IMR-90 (cell line): ENCODE data around the gene SOST. TPM values are rescaled to one million over a fixed set of nuclear protein-coding genes. Genes with fewer than 3 reads are reported as not detected.

Experiments
- ATAC-seq: fragments of 200-7000 bp; cut with Tn5 transposase; 2 replicates; pipeline ENCODE4 v1.9.1; 2020; ENCODE audit warnings: low read depth, mild to moderate bottlenecking, moderate library complexity
- BruUV-seq: library from RNA; stranded (reverse); fragments of 400-500 nt; replicated peaks from 2 replicates; lab custom pipeline; 2021; lab: Mats Ljungman, UMichigan
- CTCF ChIA-PET: fragments of 300-600 bp; formaldehyde crosslinking; extraction: SDS; loops from one replicate; lab custom pipeline; 2021; ENCODE audit warnings: antibody characterized with exemption; lab: Yijun Ruan, JAX
- POLR2A ChIA-PET: fragments of 300-600 bp; sonication (Branson Sonifier 250); formaldehyde crosslinking; loops from one replicate; lab custom pipeline; 2022; ENCODE audit warnings: antibody characterized with exemption; ENCODE audit not compliant: unreplicated experiment; lab: Charles Lee
- DNase-seq: peaks from one replicate; pipeline ENCODE4 v3.0.0; 2013
- H2AFZ ChIP-seq: replicated peaks from 2 replicates; pipeline ENCODE3; 2013; ENCODE audit warnings: low read length, mild to moderate bottlenecking; ENCODE audit not compliant: poor library complexity
- H2AK5ac ChIP-seq: 2 replicates; pipeline ENCODE4 v1.6.1; 2013; ENCODE audit warnings: low read depth, low read length, inconsistent platforms
- H2AK9ac ChIP-seq: replicated peaks from 2 replicates; pipeline ENCODE3; 2013; ENCODE audit warnings: mild to moderate bottlenecking, low read depth, low read length, moderate library complexity; ENCODE audit not compliant: poor library complexity
- H2BK120ac ChIP-seq: 2 replicates; pipeline ENCODE4 v1.6.1; 2013; ENCODE audit warnings: low read depth, low read length, inconsistent platforms
- H2BK15ac ChIP-seq: 3 replicates; pipeline ENCODE4 v1.6.1; 2013; ENCODE audit warnings: low read depth, low read length, inconsistent platforms
- H2BK20ac ChIP-seq: 2 replicates; pipeline ENCODE4 v1.6.1; 2013; ENCODE audit warnings: low read depth, mild to moderate bottlenecking, inconsistent platforms, low read length, moderate library complexity
- H2BK5ac ChIP-seq: 2 replicates; pipeline ENCODE4 v1.6.1; 2013; ENCODE audit warnings: mild to moderate bottlenecking, low read depth, low read length, inconsistent platforms; ENCODE audit not compliant: poor library complexity, severe bottlenecking
- H3K14ac ChIP-seq: replicated peaks from 2 replicates; pipeline ENCODE4 v1.6.1; 2013; ENCODE audit warnings: low read depth, low read length, inconsistent platforms
- H3K18ac ChIP-seq: 2 replicates; pipeline ENCODE4 v1.6.1; 2013; ENCODE audit warnings: low read depth, low read length, control low read depth
- H3K23ac ChIP-seq: 2 replicates; pipeline ENCODE4 v1.6.1; 2013; ENCODE audit warnings: low read depth, low read length, inconsistent platforms
- H3K27ac ChIP-seq: 2 replicates; pipeline ENCODE4 v1.5.1; 2013; ENCODE audit warnings: mild to moderate bottlenecking, control low read depth, low read length; ENCODE audit not compliant: insufficient read depth
- H3K27me3 ChIP-seq: 2 replicates; pipeline ENCODE4 v1.6.1; 2013; ENCODE audit warnings: low read length; ENCODE audit not compliant: control insufficient read depth, insufficient read depth
- H3K36me3 ChIP-seq: 2 replicates; pipeline ENCODE4 v1.6.1; 2013; ENCODE audit warnings: low read length, mixed read lengths; ENCODE audit not compliant: control insufficient read depth, insufficient read depth
- H3K4ac ChIP-seq: 2 replicates; pipeline ENCODE4 v1.6.1; 2013; ENCODE audit warnings: low read depth, low read length, inconsistent platforms
- H3K4me1 ChIP-seq: 2 replicates; pipeline ENCODE4 v1.6.1; 2013; ENCODE audit warnings: low read length, mixed read lengths; ENCODE audit not compliant: control insufficient read depth, insufficient read depth
- H3K4me2 ChIP-seq: 2 replicates; pipeline ENCODE4 v1.6.1; 2013; ENCODE audit warnings: low read depth, mild to moderate bottlenecking, control low read depth, low read length, moderate library complexity
- H3K4me3 ChIP-seq: 2 replicates; pipeline ENCODE4 v1.5.1; 2013; ENCODE audit warnings: low read depth, mild to moderate bottlenecking, control low read depth, low read length, moderate library complexity; ENCODE audit not compliant: insufficient read depth
- H3K56ac ChIP-seq: 2 replicates; pipeline ENCODE4 v1.6.1; 2013; ENCODE audit warnings: low read length, inconsistent platforms; ENCODE audit not compliant: insufficient read depth; ENCODE audit errors: extremely low read depth
- H3K79me1 ChIP-seq, 2 experiments: 2 replicates each; pipeline ENCODE4 v1.6.1; 2013; ENCODE audit warnings: low read length in 2 of 2, inconsistent platforms in 1 of 2, low read depth in 1 of 2
- H3K9ac ChIP-seq: 2 replicates; pipeline ENCODE4 v1.6.1; 2013; ENCODE audit warnings: low read depth, low read length, control low read depth
- H3K9me1 ChIP-seq: 2 replicates; pipeline ENCODE4 v1.6.1; 2013; ENCODE audit warnings: low read length, inconsistent platforms; ENCODE audit not compliant: insufficient read depth
- H3K9me3 ChIP-seq: 2 replicates; pipeline ENCODE4 v1.6.1; 2013; ENCODE audit warnings: low read length; ENCODE audit not compliant: control insufficient read depth, insufficient read depth
- H4K20me1 ChIP-seq: 2 replicates; pipeline ENCODE4 v1.6.1; 2013; ENCODE audit warnings: low read length, inconsistent platforms; ENCODE audit not compliant: insufficient read depth
- H4K5ac ChIP-seq: 2 replicates; pipeline ENCODE4 v1.6.1; 2013; ENCODE audit warnings: mild to moderate bottlenecking, low read depth, low read length, control low read depth
- H4K8ac ChIP-seq, 2 experiments: 2 replicates each; pipeline ENCODE4 v1.6.1; 2013; ENCODE audit warnings: low read depth in 2 of 2, low read length in 2 of 2, control low read depth in 1 of 2, inconsistent platforms in 1 of 2
- H4K91ac ChIP-seq: 2 replicates; pipeline ENCODE4 v1.6.1; 2013; ENCODE audit warnings: low read depth, low read length, inconsistent platforms; ENCODE audit not compliant: insufficient read depth
- CEBPB ChIP-seq: IDR thresholded peaks from 2 replicates; pipeline ENCODE4 v1.6.1; 2012; ENCODE audit warnings: low read depth, low read length, improper control_type of control experiment
- MXI1 ChIP-seq: IDR thresholded peaks from 2 replicates; pipeline ENCODE4 v1.6.1; 2012; ENCODE audit warnings: low read depth, mild to moderate bottlenecking, low read length, moderate library complexity, borderline replicate concordance
- POLR2A ChIP-seq: IDR thresholded peaks from 2 replicates; pipeline ENCODE4 v1.6.1; 2012; ENCODE audit warnings: mild to moderate bottlenecking, low read depth, low read length
- RCOR1 ChIP-seq: IDR thresholded peaks from 2 replicates; pipeline ENCODE4 v1.6.1; 2012; ENCODE audit warnings: mild to moderate bottlenecking, low read length, improper control_type of control experiment; ENCODE audit not compliant: insufficient replicate concordance
- RFX5 ChIP-seq: IDR thresholded peaks from 2 replicates; pipeline ENCODE4 v1.8.0; 2012; ENCODE audit warnings: low read depth, mild to moderate bottlenecking, low read length, moderate library complexity
- USF2 ChIP-seq: fragments of 150-350 bp; IDR thresholded peaks from 2 replicates; pipeline ENCODE4 v1.6.1; 2017; ENCODE audit warnings: mild to moderate bottlenecking, antibody characterized with exemption, low read length, low read depth
- WGBS, 2 experiments: methylation state at CpG; one replicate each; pipeline versions ENCODE4 v1.1.5 to v1.1.7; 2013; ENCODE audit warnings: missing lambda C conversion rate in 2 of 2; ENCODE audit not compliant: insufficient read length in 1 of 2; ENCODE audit errors: extremely low coverage in 2 of 2; 5-methylcytosine and 5-hydroxymethylcytosine counted together
- dilution Hi-C: fragments of 300-500 bp; cut with HindIII; formaldehyde crosslinking; loops from one replicate; pipeline ENCODE4 v1.14.3; 2018; ENCODE audit warnings: low sequenced_read_pairs; ENCODE audit not compliant: unreplicated experiment
- in situ Hi-C: fragments of 300-500 bp; cut with MboI; formaldehyde crosslinking; loops from 3 replicates; pipeline ENCODE4 v1.14.3; 2019; ENCODE audit warnings: low sequenced_read_pairs, inconsistent platforms, mixed read lengths
- intact Hi-C: fragments of 100-400 bp; cut with micrococcal nuclease; formaldehyde crosslinking; loops from 2 replicates; pipeline ENCODE4 v1.10.0; 2022
- polyA plus RNA-seq, 3 experiments: library from polyadenylated mRNA; depleted of rRNA; stranded (reverse); fragments of >200 nt; gene quantifications; 2 replicates each; pipeline ENCODE4 v1.2.3, GENCODE V29; 2012; ENCODE audit warnings: low replicate concordance in 1 of 3
- total RNA-seq: library from RNA; depleted of rRNA; stranded (reverse); fragments of >200 nt; gene quantifications from 2 replicates; pipeline ENCODE4 v1.2.3, GENCODE V29; 2012

The SOST gene
- total and polyA plus RNA-seq, 2 of the 4 experiments (the other 2 are of a cell fraction), result not detected

DNA sequence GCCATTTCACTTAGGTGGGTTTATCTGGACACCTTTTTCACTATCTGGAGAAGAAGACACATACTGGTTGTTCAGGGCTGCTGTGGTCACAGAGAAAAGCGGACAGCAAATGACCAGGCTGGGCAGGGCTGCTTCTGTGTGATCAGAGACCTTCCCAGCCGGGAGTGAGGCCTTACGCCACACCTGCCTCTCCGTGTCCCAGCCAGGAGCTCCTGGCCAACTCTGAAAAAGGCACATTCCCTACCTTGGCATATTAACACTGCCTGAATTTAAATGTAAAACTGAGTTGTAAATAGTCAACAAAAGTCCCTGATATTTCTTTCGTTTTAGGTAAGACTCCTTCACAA, 9.1 kb upstream of the SOST start:
- Histone ChIP-seq H3K18ac (no peak overlapping the region), H2BK15ac (no peak overlapping the region), H4K5ac (no peak overlapping the region), H3K4ac (no peak overlapping the region), H3K79me1 (peaks cover 1 to 11% of the 10 kb centered on the region in 2 experiments; a peak in 2 of 4 replicates), H3K4me2 (no peak overlapping the region), H3K27me3 (no peaks in the 10 kb centered on the region), H3K9ac (no peak overlapping the region), H3K14ac (no peak overlapping the region), H2AFZ (no peak overlapping the region), H4K20me1 (no peaks in the 10 kb centered on the region; the same call in 1 of the 2 replicates), H2AK5ac (no peak overlapping the region), H3K4me1 (peaks cover 2% of the 10 kb centered on the region; the same call in 1 of the 2 replicates), H2BK5ac (no peak overlapping the region), H3K23ac (no peak overlapping the region), H2AK9ac (no peak overlapping the region), H3K4me3 (no peak overlapping the region), H3K27ac (no peak overlapping the region), H2BK120ac (no peak overlapping the region), H3K9me3 (no peaks in the 10 kb centered on the region), H3K9me1 (no peaks in the 10 kb centered on the region), H2BK20ac (no peak overlapping the region), H4K91ac (no peak overlapping the region), H3K56ac (no peak overlapping the region), H4K8ac (no peak overlapping the region), H3K36me3 (peaks cover 30% of the 10 kb centered on the region)
- in situ Hi-C loops (no loop called here), dilution Hi-C loops (no loop called here), intact Hi-C loops (no loop called here)
- TF ChIP-seq CEBPB (no peak), RFX5 (no peak), POLR2A (no peak), USF2 (no peak), MXI1 (no peak), RCOR1 (no peak)
- DNase-seq (no peak), ATAC-seq (no peak)
- no TSS peak for BruUV-seq
- 100% methylated on average over 1 of the region's 5 CpGs; no CpG with 5 or more reads in 1 of the 2 experiments for WGBS, 2 experiments
- POLR2A ChIA-PET, result no interaction called here
- CTCF ChIA-PET, result interaction anchor here (0.6 to 2.0 kb wide), 2 partner anchors 75 to 852 kb away, joined by 3 to 14 read pairs; no protein-coding TSS in a partner anchor
